ENCODE results near the gene ORM2. TPM values are rescaled to one million over a fixed set of nuclear protein-coding genes. Genes with fewer than 3 reads are reported as not detected.
"Not testable (repeated sequence)": the region's sequence is repeated elsewhere in the genome, so short reads cannot be mapped to it uniquely, and the experiment has no call there.

Gene ORM2
- polyA plus RNA-seq, 5 donors, result 1.0 to 1.4 (median 1.3) TPM

- no peak for DNase-seq
Measured at GRCh38 chr9:114313186-114313585, 16.5 kb upstream of the ORM2 start.

DNA sequence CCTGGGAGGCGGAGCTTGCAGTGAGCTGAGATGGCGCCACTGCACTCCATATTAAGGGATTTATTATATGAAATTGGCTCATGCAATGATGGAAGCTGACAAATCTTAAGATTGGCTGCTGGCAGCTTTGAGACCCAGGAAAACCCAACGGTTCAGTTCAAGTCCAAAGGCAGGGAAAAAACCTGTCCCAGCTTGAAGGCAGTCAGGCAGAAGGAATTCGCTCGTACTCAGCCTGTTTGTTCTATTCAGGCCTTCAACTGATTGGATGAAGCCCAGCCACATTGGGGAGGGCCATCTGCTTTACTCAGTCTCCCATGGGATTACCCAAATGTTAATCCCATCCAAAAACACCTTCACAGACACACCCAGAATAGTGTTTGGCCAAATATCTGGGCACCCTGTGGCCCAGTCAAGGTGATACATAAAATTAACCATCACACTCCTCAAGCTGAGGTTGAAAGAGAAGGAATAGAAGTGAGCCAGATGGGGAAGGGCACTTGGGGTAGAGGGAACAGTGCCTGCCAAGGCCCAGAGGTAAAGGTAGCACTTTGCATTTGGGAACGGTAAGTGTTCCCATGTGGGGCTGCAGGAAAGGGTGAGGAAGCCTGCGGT lies 15.3 kb upstream of the ORM2 start:
- no peak for DNase-seq

- DNase-seq, result no peak
Measured at GRCh38 chr9:114314881-114315722, 14.6 kb upstream of the ORM2 start.

DNA sequence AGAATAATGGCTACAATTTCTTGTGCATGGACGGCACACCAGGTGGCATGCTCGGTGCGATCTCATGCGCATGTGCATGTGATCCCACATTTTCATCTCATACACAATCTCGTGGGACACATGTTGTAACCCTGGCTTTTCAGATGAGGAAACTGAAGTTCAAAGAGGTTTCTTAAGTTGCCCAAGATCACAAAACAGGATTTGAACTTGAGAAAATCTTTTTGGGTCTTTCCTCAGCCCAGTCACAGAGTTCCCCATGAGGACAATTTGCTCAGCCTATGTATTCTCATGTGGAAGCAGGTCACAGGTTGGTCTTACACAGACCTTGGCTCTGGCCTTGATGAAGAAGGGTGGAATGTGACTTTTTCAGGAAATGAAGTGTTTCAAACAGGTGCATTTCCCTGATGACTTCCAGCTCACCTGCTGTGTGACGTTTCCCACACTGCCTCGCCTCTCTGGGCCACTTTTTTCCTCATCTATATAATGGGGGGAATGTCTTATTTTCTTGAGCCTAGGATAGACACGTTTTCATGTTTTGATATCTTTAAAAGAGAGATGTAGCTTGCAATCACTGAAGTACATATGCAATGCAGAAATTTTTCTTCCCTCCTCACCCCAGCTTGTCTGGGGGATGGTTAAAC lies 13.8 kb upstream of the ORM2 start:
- DNase-seq, result no peak

GRCh38 chr9:114316605-114317230 lies 13.0 kb upstream of the ORM2 start:
- no peak for DNase-seq

GRCh38 chr9:114317665-114318357 lies 11.9 kb upstream of the ORM2 start:
- peak in 1 of 2 donors; percentile 18 for DNase-seq

DNA sequence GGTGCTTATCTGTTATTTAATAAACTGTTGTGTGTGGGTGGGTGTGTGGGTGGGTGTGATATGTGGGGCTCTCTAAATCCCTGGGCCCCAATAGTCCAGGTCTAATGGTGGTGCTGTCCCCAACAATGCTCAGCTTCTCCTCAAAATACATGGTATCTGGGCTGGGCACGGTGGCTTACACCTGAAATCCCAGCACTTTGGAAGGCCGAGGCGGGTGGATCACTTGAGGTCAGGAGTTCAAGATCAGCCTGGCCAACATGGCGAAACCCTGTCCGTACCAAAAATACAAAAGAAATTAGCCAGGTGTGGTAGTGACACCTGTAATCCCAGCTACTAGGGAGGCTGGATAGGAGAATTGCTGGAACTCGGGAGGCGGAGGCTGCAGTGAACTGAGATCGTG lies 11.3 kb upstream of the ORM2 start:
- DNase-seq, result no peak

- DNase-seq, result no peak
Measured at GRCh38 chr9:114319147-114319546, 10.5 kb upstream of the ORM2 start.

GRCh38 chr9:114320710-114321109 lies 9.0 kb upstream of the ORM2 start:
- not testable (repeated sequence) for DNase-seq

DNA sequence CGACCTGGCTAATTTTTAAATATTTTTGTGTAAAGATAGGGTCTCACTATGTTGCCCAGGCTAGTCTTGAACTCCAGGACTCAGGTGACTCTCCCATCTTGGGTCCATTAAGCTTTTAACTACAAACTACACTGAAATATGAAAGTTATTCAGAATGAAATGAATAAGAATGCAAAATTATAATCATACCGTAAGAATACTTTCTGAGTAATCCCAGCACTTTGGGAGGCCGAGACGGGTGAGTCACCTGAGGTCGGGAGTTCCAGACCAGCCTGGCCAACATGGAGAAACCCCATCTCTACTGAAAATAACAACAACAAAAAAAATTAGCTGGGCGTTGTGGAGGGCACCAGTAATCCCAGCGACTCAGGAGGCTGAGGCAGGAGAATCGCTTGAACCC lies 7.9 kb upstream of the ORM2 start:
- no peak for DNase-seq

- peak; percentile 27 to 40 for DNase-seq
Measured at GRCh38 chr9:114322160-114322818, 7.4 kb upstream of the ORM2 start.

DNA sequence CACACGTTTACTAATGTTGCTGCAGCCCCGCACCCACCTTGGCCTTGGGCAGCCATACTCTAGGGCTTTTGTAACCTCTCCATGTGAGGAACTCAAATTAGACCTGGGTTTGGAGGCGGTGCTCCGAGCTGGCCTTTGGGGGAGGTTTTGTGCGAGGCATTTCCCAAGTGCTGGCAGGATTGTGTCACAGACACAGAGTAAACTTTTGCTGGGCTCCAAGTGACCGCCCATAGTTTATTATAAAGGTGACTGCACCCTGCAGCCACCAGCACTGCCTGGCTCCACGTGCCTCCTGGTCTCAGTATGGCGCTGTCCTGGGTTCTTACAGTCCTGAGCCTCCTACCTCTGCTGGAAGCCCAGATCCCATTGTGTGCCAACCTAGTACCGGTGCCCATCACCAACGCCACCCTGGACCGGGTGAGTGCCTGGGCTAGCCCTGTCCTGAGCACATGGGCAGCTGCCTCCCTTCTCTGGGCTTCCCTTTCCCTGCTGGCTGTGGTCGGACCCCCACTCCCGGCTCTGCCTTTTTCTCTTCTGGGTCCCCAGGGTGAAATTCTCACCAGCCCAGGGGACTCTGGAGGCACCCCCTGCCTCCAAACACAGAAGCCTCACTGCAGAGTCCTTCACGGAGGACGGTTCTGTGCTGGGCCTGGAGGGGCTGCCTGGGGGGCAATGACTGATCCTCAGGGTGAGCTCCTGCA lies 6.7 kb upstream of the ORM2 start, which contains the start of gene ORM1:
ORM1 (plus strand) TSS at position 268 of the 701 bp plus-strand sequence; CDS start at position 304, 36 bp downstream.
- DNase-seq, result not testable (repeated sequence)

DNA sequence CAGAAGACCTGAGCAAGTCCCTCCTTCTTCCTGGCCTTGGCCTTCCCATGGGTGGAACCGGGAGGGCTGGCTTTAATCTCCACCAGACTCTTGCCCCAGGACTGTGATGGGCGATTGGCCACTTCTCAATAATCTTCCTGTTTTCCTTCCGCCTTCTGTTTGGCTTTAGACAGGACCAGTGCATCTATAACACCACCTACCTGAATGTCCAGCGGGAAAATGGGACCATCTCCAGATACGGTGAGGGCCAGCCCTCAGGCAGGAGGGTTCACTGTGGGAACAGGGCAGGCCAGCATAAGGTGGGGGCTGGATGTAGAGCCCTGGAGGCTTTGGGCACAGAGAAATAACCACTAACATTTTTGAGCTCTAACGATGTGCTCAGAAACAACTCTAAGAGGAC lies 5.8 kb upstream of the ORM2 start:
- DNase-seq, result not testable (repeated sequence)

GRCh38 chr9:114324492-114324891 lies 5.2 kb upstream of the ORM2 start:
- DNase-seq, result no peak

DNA sequence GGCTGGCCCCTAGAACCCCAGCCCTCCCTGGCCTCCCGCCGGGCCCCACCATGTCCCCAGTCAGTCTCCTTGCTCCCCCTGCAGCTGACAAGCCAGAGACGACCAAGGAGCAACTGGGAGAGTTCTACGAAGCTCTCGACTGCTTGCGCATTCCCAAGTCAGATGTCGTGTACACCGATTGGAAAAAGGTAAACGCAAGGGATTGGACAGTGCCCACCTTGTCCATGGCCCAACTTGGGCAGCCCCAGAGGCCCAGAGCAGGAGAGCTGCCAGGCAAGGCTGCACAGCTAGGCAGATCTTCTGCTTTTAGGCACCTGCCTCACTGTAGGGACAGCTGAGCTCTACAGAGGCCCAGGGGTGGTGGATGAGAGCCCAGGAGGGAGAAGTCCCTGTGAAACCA lies 4.7 kb upstream of the ORM2 start:
- not testable (repeated sequence) for DNase-seq

DNA sequence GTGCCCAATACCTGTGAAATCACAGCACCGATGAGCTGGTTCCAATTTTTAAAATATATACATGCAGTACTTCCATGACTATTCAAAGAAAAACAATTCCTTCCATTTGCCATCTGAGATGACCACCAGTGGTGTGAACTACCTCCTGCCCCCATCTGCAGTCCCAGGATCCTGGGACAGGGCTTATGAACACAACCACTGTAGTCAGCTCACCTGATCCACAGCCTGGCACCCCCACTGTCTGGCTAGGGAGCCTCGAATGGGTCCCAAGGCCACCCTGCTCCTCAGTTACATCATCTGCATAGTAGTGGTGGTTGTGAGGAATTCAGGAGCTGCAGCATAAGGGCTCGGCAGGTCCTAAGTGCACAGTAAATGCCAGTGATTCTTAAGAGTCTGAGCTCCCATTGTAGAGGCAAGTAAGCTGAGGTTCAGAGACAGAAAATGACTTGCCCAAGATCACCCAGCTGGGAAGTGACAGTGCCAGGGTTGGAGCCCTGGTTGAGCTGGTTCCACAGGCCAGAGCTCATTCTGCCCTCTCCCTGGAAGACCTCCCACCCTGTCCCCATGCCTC lies 3.9 kb upstream of the ORM2 start:
- DNase-seq, result not testable (repeated sequence)

GRCh38 chr9:114327749-114328148 lies 1.9 kb upstream of the ORM2 start:
- DNase-seq, result no peak

- not testable (repeated sequence) for DNase-seq
Measured at GRCh38 chr9:114328357-114328820, 1.3 kb upstream of the ORM2 start.

DNA sequence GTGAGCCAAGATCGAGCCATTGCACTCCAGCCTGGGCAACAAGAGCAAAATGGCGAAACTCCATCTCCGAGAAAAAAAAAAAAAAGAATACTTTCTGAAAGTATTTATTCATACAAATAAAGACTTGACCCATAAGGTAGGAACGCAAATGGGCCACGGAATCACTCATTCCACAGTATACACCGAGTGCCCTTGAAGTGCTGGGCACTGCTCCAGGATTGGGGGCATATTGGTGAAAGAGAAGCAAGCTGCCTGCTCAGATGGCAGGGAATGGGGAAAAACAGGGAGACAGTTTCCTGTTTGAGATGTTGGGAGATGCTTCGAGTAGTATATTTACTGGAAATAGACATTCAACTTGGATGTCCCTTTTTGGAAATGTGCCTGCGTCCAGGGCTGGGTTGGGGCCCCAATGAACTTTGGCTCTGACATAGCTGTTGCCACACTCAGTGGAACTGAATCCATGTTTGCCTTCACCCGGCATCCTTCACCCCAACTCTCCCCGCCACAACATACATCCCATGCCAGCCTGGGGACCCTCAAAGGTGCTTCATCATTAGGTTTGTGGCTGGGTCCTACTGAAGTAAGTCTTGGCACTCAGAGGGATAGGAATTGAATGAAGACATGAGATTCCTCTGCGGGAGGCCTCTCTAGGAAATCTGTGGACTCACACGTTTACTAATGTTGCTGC lies 588 bp upstream of the ORM2 start:
- DNase-seq, result not testable (repeated sequence)
